Rectal smooth muscle tissue (tissue), 1 donor: ENCODE measurements around the gene MYO1E.
"Not testable (repeated sequence)": the region's sequence is repeated elsewhere in the genome, so short reads cannot be mapped to it uniquely, and the experiment has no call there.

Experiments
- H3K27ac ChIP-seq: one replicate; pipeline ENCODE4 v1.7.0; 2013; ENCODE audit warnings: low read depth, low read length, inconsistent platforms
- H3K27me3 ChIP-seq: one replicate; pipeline ENCODE4 v1.7.0; 2013; ENCODE audit warnings: low read length; ENCODE audit not compliant: control insufficient read depth, insufficient read depth
- H3K36me3 ChIP-seq: one replicate; pipeline ENCODE4 v1.7.0; 2013; ENCODE audit warnings: low read length; ENCODE audit not compliant: control insufficient read depth, insufficient read depth
- H3K4me1 ChIP-seq: one replicate; pipeline ENCODE4 v1.7.0; 2013; ENCODE audit warnings: low read length; ENCODE audit not compliant: control insufficient read depth, insufficient read depth
- H3K4me3 ChIP-seq: one replicate; pipeline ENCODE4 v1.7.0; 2013; ENCODE audit warnings: low read length
- H3K9ac ChIP-seq: one replicate; pipeline ENCODE4 v1.7.0; 2013; ENCODE audit warnings: low read length

Gene MYO1E

DNA sequence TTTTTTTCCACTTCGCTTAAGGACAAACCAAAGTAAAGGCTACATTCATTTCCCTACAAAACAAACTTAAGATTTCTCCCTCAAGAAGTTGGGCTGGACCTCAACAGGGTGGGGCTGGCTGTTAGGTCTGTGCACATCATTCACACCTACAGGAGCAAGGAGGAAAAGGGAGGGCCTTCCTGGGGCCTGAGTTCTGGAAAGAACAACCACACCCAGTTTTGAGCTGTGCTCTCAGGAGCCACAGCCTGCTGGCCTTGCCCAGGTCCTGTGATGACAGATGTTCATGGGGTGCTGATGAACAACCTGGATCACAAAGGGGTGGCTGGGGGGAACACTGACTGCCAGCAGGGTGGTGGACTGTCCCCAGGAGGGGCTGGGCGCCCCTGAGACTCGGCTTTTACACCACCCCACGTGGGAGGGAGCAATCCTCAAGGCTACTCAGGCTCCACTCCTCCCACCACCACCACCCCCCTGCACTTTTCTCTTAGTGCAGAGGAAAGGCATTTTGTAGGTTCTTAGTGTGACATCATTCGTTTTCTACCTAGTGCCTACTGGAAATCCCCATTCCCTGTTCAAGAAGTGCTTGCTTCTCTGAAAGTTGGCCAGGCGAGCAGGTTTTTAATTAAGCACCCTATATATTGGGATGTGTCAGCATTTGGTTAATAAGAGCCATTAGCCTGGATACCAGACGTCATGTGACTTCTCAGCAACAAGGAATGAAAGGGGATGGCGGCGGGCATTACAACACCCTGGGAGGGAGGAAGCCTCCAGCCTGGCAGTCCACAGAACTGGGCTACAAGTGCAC lies 232.0 kb downstream of the MYO1E start:
- Histone ChIP-seq H3K27ac (no peak overlapping the region), H3K27me3 (no peaks in the 10 kb centered on the region), H3K9ac (no peak overlapping the region), H3K4me3 (no peak overlapping the region), H3K4me1 (no peaks in the 10 kb centered on the region), H3K36me3 (peaks cover 24% of the 10 kb centered on the region)

DNA sequence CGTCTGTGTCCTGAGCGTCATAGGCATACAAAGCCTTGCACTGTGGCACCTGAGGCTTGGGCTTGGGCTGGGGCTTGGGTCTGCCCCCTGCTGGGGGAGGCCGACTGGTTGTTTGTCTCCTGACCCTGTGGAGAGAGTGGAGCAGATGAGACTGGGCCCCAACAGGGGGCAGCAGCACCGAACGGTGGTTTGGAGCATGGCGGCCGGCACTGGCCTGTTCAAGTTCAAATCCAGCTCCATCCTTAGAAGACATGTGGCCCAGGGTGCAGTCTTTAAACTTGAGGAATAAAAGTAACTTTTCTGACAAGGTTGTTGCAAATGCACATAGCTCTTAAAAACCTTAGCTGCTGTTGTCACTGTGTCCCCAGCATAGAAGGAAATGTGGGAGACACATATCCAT lies 234.4 kb downstream of the MYO1E start:
- no peaks in the 10 kb centered on the region for H3K4me1 ChIP-seq
- no peak overlapping the region for H3K9ac ChIP-seq
- H3K27ac ChIP-seq, result no peak overlapping the region
- no peak overlapping the region for H3K4me3 ChIP-seq
- no peaks in the 10 kb centered on the region for H3K27me3 ChIP-seq
- peaks cover 25% of the 10 kb centered on the region for H3K36me3 ChIP-seq

DNA sequence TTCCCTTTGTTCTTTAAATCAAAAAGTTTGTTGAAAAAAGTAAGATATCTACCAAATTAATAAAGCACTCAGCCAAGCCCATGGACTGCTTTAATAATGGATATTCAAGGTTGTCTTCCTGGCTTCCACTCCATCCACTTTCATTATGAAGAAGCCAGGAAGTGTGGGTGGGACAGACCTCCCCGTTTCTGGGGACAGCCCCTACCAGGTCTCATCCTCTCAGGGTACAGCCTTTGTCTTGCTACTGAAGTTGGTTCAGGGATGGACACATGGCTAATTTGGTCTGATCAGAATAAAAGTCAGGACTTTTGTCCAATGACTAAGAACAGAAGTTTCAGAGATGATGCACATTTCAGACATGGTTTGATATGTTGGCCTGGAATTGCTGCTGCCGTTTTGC lies 235.1 kb downstream of the MYO1E start:
- Histone ChIP-seq H3K27me3 (no peaks in the 10 kb centered on the region), H3K27ac (no peak overlapping the region), H3K9ac (no peak overlapping the region), H3K4me1 (no peaks in the 10 kb centered on the region), H3K36me3 (peaks cover 22% of the 10 kb centered on the region), H3K4me3 (no peak overlapping the region)

DNA sequence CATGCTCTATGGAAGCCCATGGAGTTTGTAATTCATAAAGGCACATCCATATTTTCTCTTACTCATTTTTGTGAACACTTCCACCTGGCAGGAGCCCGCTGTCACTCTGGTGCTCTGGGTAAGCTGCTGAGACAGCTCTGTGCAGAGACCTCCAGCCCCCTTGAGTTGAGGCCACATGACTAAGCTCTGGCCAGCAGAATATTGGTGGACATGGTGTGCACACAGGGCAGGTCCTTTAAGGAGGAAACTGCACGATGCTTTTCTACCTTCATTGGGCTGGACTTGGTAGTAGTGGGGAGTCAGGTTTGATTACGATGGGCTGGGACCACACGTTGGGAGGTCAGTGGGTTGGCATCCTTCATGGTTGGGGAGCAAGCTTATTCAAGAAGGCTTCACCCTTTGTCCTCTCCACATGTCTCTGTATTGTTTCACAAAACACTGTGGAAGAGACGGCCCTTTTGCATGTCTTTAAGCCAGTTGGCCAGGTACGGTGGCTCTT lies 238.7 kb downstream of the MYO1E start:
- no peak overlapping the region for H3K9ac ChIP-seq
- H3K4me1 ChIP-seq, result no peaks in the 10 kb centered on the region
- H3K4me3 ChIP-seq, result no peak overlapping the region
- no peaks in the 10 kb centered on the region for H3K27me3 ChIP-seq
- peaks cover 19% of the 10 kb centered on the region for H3K36me3 ChIP-seq
- no peak overlapping the region for H3K27ac ChIP-seq

DNA sequence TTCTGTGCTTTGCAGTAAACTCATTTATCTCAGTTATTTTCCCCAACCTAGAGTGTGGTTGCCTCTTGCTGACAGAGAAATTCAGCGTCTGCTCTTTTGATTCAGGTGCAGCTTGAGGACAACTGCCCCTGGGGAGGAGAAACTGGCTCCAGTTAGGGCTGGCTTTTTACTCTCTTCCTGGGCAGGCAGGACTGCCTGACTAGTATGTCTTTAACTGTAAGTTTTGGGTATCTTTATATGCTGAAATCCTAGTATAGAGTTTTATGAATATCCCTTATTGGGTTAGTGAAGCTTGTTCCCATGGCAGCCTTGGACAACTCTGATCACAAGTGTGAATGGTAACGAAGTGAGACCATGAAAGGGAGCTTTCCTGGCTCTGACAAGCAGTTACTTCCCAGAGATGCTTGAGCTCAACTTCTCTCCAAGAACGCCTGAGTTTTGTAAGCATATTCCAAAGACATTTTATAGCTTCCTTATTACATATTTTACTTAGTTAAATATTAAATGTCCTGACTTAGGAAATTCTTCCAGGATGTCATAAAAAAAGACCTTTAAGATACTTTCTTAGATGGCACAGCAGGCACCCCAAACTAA lies 240.6 kb downstream of the MYO1E start:
- Histone ChIP-seq H3K9ac (no peak overlapping the region), H3K4me1 (no peaks in the 10 kb centered on the region), H3K27me3 (no peaks in the 10 kb centered on the region), H3K36me3 (peaks cover 11% of the 10 kb centered on the region), H3K27ac (no peak overlapping the region), H3K4me3 (no peak overlapping the region)

DNA sequence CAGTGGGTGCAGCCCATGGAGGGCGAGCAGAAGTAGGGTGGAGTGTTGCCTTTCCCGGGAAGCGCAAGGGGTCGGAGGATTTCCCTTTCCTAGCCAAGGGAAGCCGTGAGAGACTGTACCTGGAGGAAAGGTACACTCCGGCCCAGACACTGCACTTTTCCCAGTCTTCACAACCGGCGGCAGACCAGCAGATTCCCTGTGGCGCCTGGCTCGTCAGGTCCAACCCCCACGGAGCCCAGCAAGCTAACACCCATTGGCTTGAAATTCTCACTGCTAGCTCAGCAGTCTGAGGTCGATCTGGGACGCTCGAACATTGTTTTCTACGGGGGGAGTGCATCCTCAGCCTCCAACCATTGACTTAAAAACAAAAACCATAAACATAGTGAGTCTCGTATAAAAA lies 241.2 kb downstream of the MYO1E start:
- peaks cover 9% of the 10 kb centered on the region for H3K36me3 ChIP-seq
- H3K9ac ChIP-seq, result no peak overlapping the region
- H3K4me3 ChIP-seq, result no peak overlapping the region
- H3K27ac ChIP-seq, result no peak overlapping the region
- no peaks in the 10 kb centered on the region for H3K4me1 ChIP-seq
- no peaks in the 10 kb centered on the region for H3K27me3 ChIP-seq

DNA sequence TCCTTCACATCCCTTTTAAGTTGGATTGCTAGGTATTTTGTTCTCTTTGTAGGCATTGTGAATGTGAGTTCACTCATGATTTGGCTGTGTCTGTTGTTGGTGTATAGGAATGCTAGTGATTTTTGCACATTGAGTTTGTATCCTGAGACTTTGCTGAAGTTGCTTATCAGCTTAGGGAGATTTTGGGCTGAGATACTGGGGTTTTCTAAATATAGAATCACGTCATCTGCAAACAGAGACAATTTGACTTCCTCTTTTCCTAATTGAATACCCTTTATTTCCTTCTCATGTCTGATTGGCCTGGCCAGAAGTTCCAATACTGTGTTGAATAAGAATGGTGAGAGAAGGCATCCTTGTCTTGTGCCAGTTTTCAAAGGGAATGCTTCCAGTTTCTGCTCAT lies 245.4 kb downstream of the MYO1E start:
- H3K36me3 ChIP-seq, H3K9ac ChIP-seq, H3K4me3 ChIP-seq, H3K4me1 ChIP-seq, H3K27me3 ChIP-seq, H3K27ac ChIP-seq: not testable (repeated sequence)

DNA sequence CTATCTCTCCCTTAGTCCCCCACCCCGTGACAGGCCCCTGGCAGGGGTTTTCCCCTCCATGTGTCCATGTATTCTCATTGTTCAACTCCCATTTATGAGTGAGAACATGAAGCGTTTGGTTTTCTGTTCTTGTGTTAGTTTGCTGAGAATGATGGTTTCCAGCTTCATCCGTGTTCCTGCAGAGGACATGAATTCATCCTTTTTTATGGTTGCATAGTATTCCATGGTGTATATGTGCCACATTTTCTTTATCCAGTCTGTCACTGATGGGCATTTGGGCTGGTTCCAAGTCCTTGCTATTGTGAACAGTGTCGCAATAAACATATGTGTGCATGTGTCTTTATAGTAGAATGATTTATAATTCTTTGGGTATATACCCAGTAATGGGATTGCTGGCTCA lies 247.0 kb downstream of the MYO1E start:
- not testable (repeated sequence) for H3K36me3 ChIP-seq, H3K4me3 ChIP-seq, H3K27me3 ChIP-seq, H3K9ac ChIP-seq, H3K4me1 ChIP-seq, H3K27ac ChIP-seq

DNA sequence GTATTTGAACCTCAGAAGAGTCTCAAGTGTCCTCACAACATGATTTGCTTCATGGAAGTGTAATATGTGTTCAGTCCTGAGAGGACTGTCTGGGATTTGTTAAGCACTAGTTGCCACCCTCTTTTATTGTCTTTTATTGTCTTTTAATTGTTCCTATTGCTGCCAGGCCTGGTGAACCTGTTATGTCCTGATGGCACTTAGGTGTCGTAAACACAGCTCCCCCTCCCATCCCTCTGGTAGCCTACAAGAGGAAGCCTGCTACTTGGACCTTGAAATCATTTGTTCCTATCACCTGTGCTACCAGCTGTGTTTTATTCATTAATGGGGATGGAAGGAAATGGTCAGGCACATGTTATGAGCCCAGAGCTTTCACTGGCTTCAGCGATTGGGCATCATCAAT lies 248.4 kb downstream of the MYO1E start:
- no peaks in the 10 kb centered on the region for H3K27me3 ChIP-seq
- H3K4me1 ChIP-seq, result no peaks in the 10 kb centered on the region
- no peaks in the 10 kb centered on the region for H3K36me3 ChIP-seq
- no peak overlapping the region for H3K9ac ChIP-seq
- H3K4me3 ChIP-seq, result no peak overlapping the region
- H3K27ac ChIP-seq, result no peak overlapping the region

DNA sequence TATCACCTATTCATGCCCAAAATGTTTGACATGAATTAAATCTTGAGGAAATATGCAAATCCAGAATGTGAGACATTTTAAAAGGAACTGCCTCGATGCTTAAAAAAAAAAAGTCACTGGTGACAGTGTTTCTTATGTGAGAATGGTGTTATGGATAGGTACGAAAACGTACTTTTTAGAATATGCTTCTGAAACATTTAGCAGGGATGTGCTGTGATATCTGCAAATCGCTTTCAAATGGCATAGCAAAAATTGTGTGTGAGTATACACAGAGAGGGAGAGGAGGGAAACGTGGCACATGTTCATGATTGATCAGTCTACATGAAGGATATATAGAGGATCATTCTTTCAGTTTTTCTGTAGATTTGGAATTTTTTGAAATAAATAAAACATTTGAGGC lies 251.7 kb downstream of the MYO1E start:
- Histone ChIP-seq H3K27me3 (no peaks in the 10 kb centered on the region), H3K4me3 (no peak overlapping the region), H3K4me1 (no peaks in the 10 kb centered on the region), H3K27ac (no peak overlapping the region), H3K9ac (no peak overlapping the region), H3K36me3 (no peaks in the 10 kb centered on the region)

DNA sequence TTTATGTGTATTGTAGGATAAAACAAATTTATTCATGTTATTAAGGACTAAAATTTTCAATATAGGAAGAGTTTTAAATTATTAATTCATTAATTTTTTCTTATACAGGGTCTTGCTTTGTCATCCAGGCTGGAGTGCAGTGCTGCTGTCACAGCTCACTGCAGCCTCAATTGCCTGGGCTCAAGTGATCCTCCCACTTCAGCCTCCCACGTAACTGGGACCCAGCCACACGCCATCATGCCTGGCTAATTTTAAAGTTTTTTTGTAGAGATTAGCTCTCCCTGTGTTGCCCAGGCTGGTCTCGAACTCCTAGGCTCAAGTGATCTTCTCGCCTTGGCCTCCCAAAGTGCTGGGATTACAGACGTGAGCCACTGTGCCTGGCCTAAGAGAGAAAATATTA lies 253.0 kb downstream of the MYO1E start:
- Histone ChIP-seq H3K4me1 (no peaks in the 10 kb centered on the region), H3K4me3 (no peak overlapping the region), H3K36me3 (no peaks in the 10 kb centered on the region), H3K9ac (no peak overlapping the region), H3K27me3 (no peaks in the 10 kb centered on the region), H3K27ac (no peak overlapping the region)

DNA sequence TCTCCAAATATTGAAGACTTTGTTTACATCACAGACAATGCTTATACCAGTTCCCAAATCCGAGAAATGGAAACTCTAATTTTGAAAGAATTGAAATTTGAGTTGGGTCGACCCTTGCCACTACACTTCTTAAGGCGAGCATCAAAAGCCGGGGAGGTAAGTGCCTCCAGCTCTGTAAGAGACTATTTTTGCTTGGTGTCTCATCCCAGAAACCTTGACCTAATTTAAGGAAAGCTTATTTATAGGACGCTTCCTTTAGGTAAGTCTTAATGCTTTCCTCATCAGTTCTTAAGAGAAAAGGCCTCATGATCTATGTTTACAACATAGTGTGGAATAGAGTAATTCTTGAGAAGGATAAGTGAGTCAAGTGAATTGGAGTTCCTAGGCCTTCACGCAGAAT lies 255.9 kb downstream of the MYO1E start:
- no peaks in the 10 kb centered on the region for H3K27me3 ChIP-seq
- no peak overlapping the region for H3K27ac ChIP-seq
- no peak overlapping the region for H3K4me3 ChIP-seq
- no peak overlapping the region for H3K9ac ChIP-seq
- no peaks in the 10 kb centered on the region for H3K36me3 ChIP-seq
- H3K4me1 ChIP-seq, result no peaks in the 10 kb centered on the region

DNA sequence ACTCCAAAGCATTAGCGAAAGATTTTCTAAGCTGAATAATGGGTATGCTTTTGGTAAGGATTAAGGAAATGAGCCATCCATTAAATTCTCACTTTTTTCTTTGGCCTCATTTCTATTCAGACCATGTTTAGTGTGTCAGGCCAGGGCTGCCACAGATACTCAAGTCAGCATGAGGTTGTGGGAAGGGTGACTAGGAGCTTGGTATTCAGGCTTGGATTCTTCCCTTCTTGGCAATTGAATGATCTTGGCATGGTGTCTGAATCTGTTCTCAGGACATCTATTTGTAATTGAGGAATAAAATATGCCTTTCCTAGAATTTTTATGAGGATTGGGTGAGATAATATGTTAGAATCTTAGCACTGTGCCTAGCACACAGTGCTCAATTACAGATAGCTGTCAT lies 256.5 kb downstream of the MYO1E start:
- no peak overlapping the region for H3K9ac ChIP-seq
- H3K27ac ChIP-seq, result no peak overlapping the region
- no peaks in the 10 kb centered on the region for H3K27me3 ChIP-seq
- H3K36me3 ChIP-seq, result no peaks in the 10 kb centered on the region
- H3K4me1 ChIP-seq, result no peaks in the 10 kb centered on the region
- H3K4me3 ChIP-seq, result no peak overlapping the region
